Activated CD8-positive, alpha-beta memory T cell treated with anti-CD3 and anti-CD28 coated beads, Interleukin-2, amount 50 U/mL, for 1 hour (primary cell): ENCODE measurements around the gene NDUFB6.
"Not testable (repeated sequence)": the region's sequence is repeated elsewhere in the genome, so short reads cannot be mapped to it uniquely, and the experiment has no call there.

ENCODE experiments used
- DNase-seq: peaks from one replicate; pipeline ENCODE4 v3.0.0-alpha.2; 2020; ENCODE audit errors: extremely low read depth

NDUFB6 gene

GRCh38 chr9:32572900-32573523, at the start of gene NDUFB6:
TSS of gene NDUFB6 (minus strand) at chr9:32573159. CDS start at chr9:32573060, 99 bp downstream.
- DNase-seq, result peak; percentile 88

DNA sequence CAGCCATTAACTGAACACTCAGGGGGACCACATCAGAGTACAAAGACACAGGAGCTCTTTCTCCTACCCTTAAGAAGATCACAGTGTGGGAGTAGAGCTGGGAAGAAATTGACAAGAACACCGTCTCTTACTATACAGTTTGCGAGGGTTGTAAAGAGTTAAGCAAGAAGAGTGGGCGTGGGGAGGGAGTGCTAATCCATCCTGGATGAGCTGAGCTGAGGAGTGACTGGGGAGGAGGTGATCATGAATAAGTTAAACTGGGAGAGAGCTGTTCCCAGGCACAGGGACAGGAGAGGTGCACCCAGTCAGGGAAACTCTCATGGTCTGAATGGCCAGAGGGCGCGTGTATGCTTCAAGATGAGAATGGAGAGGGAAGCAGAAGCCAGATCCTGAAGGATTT, 45.3 kb upstream of the NDUFB6 start:
- DNase-seq, result no peak

GRCh38 chr9:32606811-32607210, 33.9 kb upstream of the NDUFB6 start:
- DNase-seq, result no peak

DNA sequence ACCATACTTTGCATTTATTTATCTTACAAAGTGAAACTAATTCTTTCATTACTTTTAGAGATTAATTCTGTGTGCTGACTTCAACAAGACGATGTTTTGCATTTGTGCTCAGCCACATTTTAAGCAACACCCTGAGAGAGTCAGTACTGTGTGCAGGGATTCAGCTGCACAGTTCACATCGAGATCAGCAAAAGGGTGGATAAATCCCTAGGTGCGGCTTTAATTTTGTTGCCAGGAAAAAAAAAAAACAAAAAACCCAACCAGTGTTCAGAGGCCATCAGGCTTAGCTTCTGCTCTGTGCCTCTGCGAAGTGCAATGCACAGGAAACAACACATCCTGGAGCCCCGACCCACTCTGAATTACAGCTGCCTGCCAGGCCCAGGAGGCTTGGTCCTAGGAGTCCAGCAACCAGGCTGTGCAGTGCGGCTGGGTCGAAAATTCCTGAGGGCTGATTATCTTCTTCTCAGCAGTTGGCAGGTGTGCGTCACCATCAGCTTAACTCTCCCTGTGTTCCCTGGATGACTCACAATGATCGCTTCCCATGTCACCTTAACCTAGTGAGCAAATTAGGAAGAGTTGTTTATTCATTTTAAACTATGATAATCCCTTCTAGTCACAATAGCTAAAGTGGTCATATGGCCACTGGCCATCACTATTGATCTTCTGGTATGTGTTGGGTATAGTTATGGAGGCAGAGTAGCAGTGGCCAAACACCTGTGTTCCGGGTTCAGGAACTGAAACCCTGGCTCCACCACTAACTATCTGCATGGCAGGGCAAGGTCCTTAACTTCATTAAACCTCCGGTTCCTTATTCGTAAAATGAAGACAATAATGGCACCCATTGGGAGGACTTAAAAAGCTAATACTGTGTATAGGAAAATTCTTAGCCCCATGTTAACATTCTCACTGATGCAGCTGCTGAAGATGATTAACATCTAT, 31.2 kb upstream of the NDUFB6 start:
- no peak for DNase-seq

GRCh38 chr9:32599021-32599420, 26.1 kb upstream of the NDUFB6 start:
- not testable (repeated sequence) for DNase-seq

- no peak for DNase-seq
These were observed 24.0 kb upstream of the NDUFB6 start for GRCh38 chr9:32596936-32597335.

- no peak for DNase-seq
These were observed 23.3 kb upstream of the NDUFB6 start for GRCh38 chr9:32596096-32596865.

DNA sequence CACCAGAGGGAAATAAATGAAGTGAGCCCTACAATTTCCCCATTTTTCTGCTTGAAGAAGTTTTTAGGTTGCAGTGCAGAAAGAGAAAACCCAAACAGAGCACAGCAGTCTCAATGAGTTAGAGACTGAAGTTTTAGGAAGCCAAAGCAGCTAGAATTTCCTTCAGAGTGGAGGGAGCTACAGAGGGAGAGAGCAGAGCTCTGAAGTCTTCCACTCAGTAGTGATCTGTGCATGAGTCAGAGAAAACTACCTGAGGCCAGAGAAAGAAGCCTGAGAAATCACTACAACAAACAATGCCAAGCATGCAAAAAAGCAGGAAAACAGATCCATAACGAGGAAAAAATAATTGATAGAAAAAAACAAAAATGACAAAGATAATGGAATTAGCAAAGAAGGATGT, 17.9 kb upstream of the NDUFB6 start:
- DNase-seq, result no peak

DNA sequence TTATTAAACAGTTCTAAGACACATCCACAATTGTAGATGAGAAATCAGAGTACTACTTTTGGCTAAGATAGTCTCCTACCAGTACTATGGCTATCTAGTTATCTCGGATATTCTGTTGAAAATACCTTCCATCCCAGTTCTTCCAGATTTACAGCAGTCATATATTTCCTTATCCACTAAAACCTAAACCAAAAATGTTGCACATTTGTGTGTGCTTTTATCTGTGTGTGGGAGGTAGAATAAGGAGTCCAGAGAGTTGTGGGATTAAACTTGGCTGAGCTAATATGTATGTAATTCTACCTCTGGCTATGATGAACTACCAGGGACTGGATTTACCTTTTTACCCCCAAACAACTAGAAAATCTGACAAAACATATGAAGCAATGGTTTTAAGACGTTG, 17.5 kb upstream of the NDUFB6 start:
- no peak for DNase-seq

DNA sequence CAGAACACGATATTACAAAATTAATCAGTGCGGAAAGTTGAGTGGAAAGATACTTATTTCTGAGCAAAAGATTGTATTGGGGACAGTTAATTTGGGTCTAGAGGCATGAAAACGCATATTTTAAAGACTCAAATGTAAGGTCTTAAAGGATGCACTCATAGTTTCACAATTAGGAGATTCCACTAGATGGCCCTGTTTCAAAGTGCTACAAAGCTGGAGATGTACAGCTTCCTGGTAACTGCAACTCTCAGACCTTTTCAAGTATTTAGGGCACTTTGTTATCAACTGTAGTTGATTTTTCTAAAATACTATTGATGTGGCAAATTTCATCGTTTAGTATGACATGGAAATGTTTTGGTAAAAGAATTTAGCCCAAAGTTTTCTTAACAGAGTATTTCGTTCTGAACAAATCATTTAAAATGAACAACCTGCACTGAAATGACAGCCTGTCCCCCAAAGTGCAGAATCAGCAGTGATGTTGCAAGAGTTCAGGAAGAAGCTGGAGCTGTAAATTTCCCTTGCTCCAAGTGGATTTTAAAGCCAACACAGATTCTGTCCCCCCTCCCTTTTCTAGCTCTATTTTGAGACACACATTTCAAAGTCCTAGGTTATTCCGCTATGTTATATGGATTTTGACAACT, 16.2 kb upstream of the NDUFB6 start:
- DNase-seq, result no peak

- DNase-seq, result no peak
These were observed 14.9 kb upstream of the NDUFB6 start for GRCh38 chr9:32587901-32588300.

GRCh38 chr9:32584784-32585183, 11.8 kb upstream of the NDUFB6 start:
- DNase-seq, result no peak

- no peak for DNase-seq
These were observed 8.7 kb upstream of the NDUFB6 start for GRCh38 chr9:32581512-32582143.

DNA sequence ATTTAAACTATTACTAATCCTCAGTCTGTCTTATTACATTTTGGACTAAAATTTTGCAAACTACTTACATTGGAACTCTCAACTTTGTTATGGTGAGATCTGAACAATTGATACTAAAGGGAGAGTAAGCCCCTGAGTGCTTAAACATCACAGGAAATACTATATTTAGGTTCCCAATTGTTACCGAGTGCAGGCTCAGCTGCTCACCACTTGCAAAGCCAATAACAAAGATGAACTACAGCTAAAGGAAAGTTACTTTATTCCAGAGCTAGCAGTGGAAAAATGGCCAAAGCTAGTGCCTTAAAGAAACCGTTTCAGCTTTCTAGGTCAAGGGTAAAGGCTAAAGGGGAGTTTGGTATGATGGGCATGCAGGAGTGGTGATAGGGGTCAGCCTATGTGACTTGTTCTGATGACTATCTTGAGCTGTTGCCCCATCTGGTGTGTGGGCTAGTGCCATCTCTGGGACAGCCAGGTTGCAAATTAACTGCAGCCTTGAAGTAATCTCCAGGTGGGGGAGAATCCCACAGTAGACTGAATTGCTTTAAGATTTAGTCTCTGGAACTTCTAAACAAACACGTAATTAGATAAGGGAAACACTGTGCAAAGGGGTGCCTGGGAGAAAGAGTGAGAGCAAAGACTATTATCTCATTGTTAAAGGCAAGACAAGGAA, 7.8 kb upstream of the NDUFB6 start:
- DNase-seq, result no peak

- peak; percentile 43 for DNase-seq
These were observed 6.9 kb upstream of the NDUFB6 start for GRCh38 chr9:32579706-32580331.

DNA sequence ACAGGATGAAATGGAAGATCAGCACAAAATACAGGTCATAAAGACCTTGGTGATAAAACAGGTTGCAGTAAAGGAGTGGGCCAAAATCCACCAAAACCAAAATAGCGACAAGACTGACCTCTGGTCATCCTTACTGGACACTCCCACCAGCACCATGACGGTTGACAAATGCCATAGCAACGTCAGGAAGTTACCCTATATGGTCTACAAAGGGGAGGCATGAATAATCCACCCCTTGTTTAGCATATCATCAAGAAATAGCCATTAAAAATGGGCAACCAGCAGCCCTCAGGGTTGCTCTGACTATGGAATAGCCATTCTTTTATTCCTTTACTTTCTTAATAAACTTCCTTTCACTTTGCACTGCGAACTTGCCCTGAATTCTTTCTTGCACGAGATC, 6.0 kb upstream of the NDUFB6 start:
- DNase-seq, result no peak

DNA sequence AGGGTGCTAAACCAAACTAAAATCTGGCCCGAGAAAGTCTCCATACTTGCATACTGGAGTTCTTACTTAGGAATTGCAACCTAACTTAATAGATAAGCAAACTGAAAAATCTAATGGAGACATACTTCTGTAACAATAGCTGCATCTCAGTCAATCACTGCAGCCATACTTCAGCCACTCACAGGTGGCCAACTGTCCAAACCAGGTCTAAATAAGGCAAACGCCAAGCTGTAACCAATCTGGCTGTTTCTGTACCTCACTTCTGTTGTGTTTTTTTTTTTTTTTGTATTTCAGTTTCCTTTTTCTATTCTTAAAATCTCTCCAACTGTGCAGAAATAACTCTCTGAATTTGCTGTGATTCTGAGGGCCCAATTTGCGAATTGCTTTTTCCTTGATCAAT, 4.4 kb upstream of the NDUFB6 start:
- DNase-seq, result no peak

GRCh38 chr9:32574858-32575257, 1.9 kb upstream of the NDUFB6 start:
- DNase-seq, result no peak

DNA sequence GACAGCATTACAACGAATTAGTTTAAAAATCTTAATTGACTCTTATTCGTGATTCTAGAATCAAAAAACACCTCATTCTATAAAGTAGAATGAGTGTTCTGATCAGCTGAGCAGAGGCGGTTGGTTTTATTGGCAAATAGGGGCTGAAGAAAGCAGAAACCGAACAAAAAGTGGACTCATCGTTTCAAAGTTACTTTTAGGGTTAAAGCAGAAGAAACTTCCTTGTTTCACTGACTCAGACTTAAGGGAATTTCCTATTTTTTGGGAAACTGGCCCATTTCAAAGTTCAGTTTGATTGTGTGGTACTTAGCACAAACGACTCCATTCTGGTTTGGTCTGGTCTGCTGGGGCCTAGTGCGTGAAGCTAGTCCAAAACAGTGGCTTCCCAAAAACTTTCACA, 862 bp upstream of the NDUFB6 start:
- DNase-seq, result no peak
